Testis (tissue), 2 donors: ENCODE data around the gene OTX2.

Source experiments
- CTCF ChIP-seq, 3 experiments: fragments of 450-650 bp in 2 of 3; fragments of 200-600 bp in 1 of 3; sonication (generic) in 1 of 3; IDR thresholded peaks; one replicate each; pipeline ENCODE4 v1.5.1; 2016 to 2019; ENCODE audit warnings: antibody characterized with exemption in 3 of 3, mild to moderate bottlenecking in 2 of 3, moderate library complexity in 1 of 3
- POLR2A ChIP-seq: fragments of 450-650 bp; IDR thresholded peaks from one replicate; pipeline ENCODE4 v1.6.1; 2017; ENCODE audit warnings: antibody characterized with exemption, mild to moderate bottlenecking, moderate library complexity

GRCh38 chr14:56789955-56790354, 20.3 kb downstream of the OTX2 start:
- TF ChIP-seq POLR2A (no peak), CTCF (IDR thresholded peaks at IDR 0.05) (no peak)
